ENCODE results near the gene BCL6. TPM values are rescaled to one million over a fixed set of nuclear protein-coding genes. Genes with fewer than 3 reads are reported as not detected.

BCL6 gene
- total and polyA plus RNA-seq, 2 donors (not counting 3 experiments of a cell fraction or from before 2014, with no cell fraction given): 6.9 to 12.1 TPM

DNA sequence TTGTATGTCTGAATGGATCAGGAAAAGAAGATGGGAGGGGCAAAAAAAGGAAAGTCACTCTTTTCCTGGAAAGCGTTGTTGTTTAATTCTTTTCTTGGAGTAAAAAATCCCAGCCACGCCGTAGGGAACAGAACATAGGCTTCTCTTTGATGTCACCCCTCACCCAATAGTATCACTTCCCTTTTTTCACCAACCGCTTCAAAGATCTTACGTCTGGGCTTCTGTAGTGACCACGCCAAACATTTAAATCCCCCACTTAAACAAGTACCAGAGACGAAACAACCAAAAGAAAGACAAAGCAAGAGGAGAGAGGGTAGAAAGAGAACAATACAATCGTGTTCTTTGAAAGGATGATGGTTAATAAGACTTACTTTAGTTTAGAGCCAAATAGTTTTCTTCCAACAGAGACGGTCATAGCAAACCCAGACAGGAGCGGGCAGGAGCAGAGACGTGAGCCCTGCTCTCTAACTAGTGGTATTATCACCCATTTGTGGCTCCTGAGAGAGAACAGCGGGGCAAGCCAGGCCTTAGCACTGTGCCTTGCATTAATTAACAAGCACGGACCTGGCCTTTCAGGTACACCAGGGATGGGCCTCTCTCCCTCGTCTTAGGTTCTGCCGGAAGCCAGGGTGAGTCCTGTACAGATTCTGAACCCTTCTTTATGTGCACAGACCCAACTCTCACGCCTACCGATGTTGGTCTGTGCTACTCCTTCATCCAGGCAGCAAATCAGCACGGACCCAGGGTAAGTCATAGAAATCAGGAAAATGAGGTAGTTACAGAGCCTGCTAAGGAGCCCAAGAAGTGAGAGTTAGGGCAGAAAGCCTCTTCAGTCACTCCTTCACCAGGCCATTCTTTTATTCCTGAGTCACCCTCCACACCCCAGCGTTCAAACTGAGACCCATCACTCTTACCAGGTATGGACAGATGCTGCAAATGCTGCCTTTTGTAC lies 28.2 kb upstream of the BCL6 start:
- ChIA-PET CTCF (no interaction called here), POLR2A (no interaction called here)
- no peak overlapping the region for H3K4me3 ChIP-seq (replicated peaks in 1 of 3; ENCODE audit: insufficient read depth in 1 of 3, low read depth in 1 of 3, low read length in 3 of 3)
- no peaks in the 10 kb centered on the region for H3K36me3 ChIP-seq (ENCODE audit: control insufficient read depth in 2 of 2, extremely low read depth in 1 of 2, insufficient read depth in 2 of 2, low read length in 2 of 2)
- H3K9ac ChIP-seq (replicated peaks; ENCODE audit: extremely low read depth, insufficient read depth, low read length): no peak overlapping the region
- BruUV-seq (replicated peaks): no TSS peak
- H3K27me3 ChIP-seq (ENCODE audit: control insufficient read depth in 2 of 2, insufficient read depth in 2 of 2, low read length in 2 of 2): no peaks in the 10 kb centered on the region
- FAIRE-seq: no peak
- no peak for TF ChIP-seq GATA2 (IDR thresholded peaks at IDR 0.05; ENCODE audit: insufficient read depth, insufficient read length, low read depth, low read length)
- TF ChIP-seq, protein P1, sequence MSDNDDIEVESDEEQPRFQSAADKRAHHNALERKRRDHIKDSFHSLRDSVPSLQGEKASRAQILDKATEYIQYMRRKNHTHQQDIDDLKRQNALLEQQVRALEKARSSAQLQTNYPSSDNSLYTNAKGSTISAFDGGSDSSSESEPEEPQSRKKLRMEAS (IDR thresholded peaks at IDR 0.05; ENCODE audit: insufficient read depth, insufficient read length): no peak
- no peak for TF ChIP-seq JUN (IDR thresholded peaks at IDR 0.05; ENCODE audit: borderline replicate concordance, insufficient read depth, insufficient read length, low read depth)
- intact Hi-C loops (cut with micrococcal nuclease) (no loop called here), dilution Hi-C loops (cut with MboI; ENCODE audit: extremely low pct_ligation_motif_present, low sequenced_read_pairs) (no loop called here)
- H3K79me2 ChIP-seq (ENCODE audit: control insufficient read depth, insufficient read depth, low read length): no peaks in the 10 kb centered on the region
- H3K27ac ChIP-seq (ENCODE audit: insufficient read depth, low read depth, low read length): no peak overlapping the region
- H4K20me1 ChIP-seq (replicated peaks; ENCODE audit: control insufficient read depth, extremely low read depth, insufficient read depth, low read length): no peaks in the 10 kb centered on the region
- H3K4me2 ChIP-seq (ENCODE audit: insufficient read depth, low read length): no peak overlapping the region
- H3K9me3 ChIP-seq (replicated peaks; ENCODE audit: control insufficient read depth, insufficient read depth, low read length): no peaks in the 10 kb centered on the region
- DNase-seq (ENCODE audit: low read depth, low spot score): no peak
- peaks cover 2% of the 10 kb centered on the region for H3K4me1 ChIP-seq (ENCODE audit: control insufficient read depth, extremely low read depth, insufficient read depth, low read length)
- H3K9me1 ChIP-seq (replicated peaks; ENCODE audit: control insufficient read depth, extremely low read depth, insufficient read depth, low read length): no peaks in the 10 kb centered on the region
- no peak overlapping the region for H2AFZ ChIP-seq (ENCODE audit: low read depth, low read length)

DNA sequence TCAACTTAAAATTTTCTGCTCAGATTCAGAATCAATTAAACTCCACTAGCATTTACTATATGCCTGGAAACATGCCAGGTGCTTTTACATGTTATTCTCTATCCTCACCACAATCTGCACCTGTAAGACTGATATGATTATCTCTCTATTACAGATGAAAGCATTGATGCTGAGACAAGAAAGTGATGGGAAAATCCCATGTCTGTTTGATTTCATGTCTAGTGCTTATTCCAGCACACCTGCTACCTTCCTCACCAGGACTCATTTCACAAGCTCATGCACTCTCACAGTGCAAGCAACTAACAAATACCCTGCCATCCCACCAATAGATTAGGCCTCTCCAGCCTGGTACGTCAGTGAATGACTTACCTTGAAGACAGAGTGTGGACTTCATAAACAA lies 25.0 kb upstream of the BCL6 start:
- Histone ChIP-seq H3K4me2 (ENCODE audit: insufficient read depth, low read length) (no peak overlapping the region), H3K4me3 (replicated peaks in 1 of 3; ENCODE audit: insufficient read depth in 1 of 3, low read depth in 1 of 3, low read length in 3 of 3) (no peak overlapping the region), H3K27me3 (ENCODE audit: control insufficient read depth in 2 of 2, insufficient read depth in 2 of 2, low read length in 2 of 2) (no peaks in the 10 kb centered on the region), H3K79me2 (ENCODE audit: control insufficient read depth, insufficient read depth, low read length) (no peaks in the 10 kb centered on the region), H3K27ac (ENCODE audit: insufficient read depth, low read depth, low read length) (no peak overlapping the region), H3K36me3 (ENCODE audit: control insufficient read depth in 2 of 2, extremely low read depth in 1 of 2, insufficient read depth in 2 of 2, low read length in 2 of 2) (no peaks in the 10 kb centered on the region), H3K4me1 (ENCODE audit: control insufficient read depth, extremely low read depth, insufficient read depth, low read length) (peaks cover 5% of the 10 kb centered on the region), H3K9me1 (replicated peaks; ENCODE audit: control insufficient read depth, extremely low read depth, insufficient read depth, low read length) (no peaks in the 10 kb centered on the region), H3K9me3 (replicated peaks; ENCODE audit: control insufficient read depth, insufficient read depth, low read length) (no peaks in the 10 kb centered on the region), H4K20me1 (replicated peaks; ENCODE audit: control insufficient read depth, extremely low read depth, insufficient read depth, low read length) (no peaks in the 10 kb centered on the region), H3K9ac (replicated peaks; ENCODE audit: extremely low read depth, insufficient read depth, low read length) (no peak overlapping the region), H2AFZ (ENCODE audit: low read depth, low read length) (no peak overlapping the region)
- TF ChIP-seq, protein P2, sequence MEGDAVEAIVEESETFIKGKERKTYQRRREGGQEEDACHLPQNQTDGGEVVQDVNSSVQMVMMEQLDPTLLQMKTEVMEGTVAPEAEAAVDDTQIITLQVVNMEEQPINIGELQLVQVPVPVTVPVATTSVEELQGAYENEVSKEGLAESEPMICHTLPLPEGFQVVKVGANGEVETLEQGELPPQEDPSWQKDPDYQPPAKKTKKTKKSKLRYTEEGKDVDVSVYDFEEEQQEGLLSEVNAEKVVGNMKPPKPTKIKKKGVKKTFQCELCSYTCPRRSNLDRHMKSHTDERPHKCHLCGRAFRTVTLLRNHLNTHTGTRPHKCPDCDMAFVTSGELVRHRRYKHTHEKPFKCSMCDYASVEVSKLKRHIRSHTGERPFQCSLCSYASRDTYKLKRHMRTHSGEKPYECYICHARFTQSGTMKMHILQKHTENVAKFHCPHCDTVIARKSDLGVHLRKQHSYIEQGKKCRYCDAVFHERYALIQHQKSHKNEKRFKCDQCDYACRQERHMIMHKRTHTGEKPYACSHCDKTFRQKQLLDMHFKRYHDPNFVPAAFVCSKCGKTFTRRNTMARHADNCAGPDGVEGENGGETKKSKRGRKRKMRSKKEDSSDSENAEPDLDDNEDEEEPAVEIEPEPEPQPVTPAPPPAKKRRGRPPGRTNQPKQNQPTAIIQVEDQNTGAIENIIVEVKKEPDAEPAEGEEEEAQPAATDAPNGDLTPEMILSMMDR (IDR thresholded peaks at IDR 0.05; ENCODE audit: extremely low read depth in 1 of 2, insufficient read depth in 1 of 2, low read depth in 1 of 2, low read length in 2 of 2): no peak
- TF ChIP-seq POLR2A (IDR thresholded peaks at IDR 0.05; ENCODE audit: low read depth, low read length): no peak
- no peak for TF ChIP-seq EZH2 (IDR thresholded peaks at IDR 0.05; ENCODE audit: borderline replicate concordance, low read depth, low read length, severe bottlenecking)
- no peak for TF ChIP-seq POLR2AphosphoS5 (IDR thresholded peaks at IDR 0.05; ENCODE audit: insufficient read depth, low read depth, low read length)
- TF ChIP-seq GATA2 (IDR thresholded peaks at IDR 0.05; ENCODE audit: insufficient read depth, insufficient read length, low read depth, low read length): no peak
- TF ChIP-seq MYC (IDR thresholded peaks at IDR 0.05; ENCODE audit: low read depth, low read length): no peak
- TF ChIP-seq, protein P1 (IDR thresholded peaks at IDR 0.05; ENCODE audit: insufficient read depth, insufficient read length): no peak
- TF ChIP-seq FOS (IDR thresholded peaks at IDR 0.05; ENCODE audit: borderline replicate concordance, insufficient read depth, low read length): no peak
- no peak for TF ChIP-seq JUN (IDR thresholded peaks at IDR 0.05; ENCODE audit: borderline replicate concordance, insufficient read depth, insufficient read length, low read depth)
- intact Hi-C loops (cut with micrococcal nuclease) (no loop called here), dilution Hi-C loops (cut with MboI; ENCODE audit: extremely low pct_ligation_motif_present, low sequenced_read_pairs) (no loop called here)
- ChIA-PET POLR2A (no interaction called here), CTCF (no interaction called here)
- DNase-seq (ENCODE audit: low read depth, low spot score) (no peak), FAIRE-seq (no peak)
- no TSS peak for BruUV-seq (replicated peaks)

Measured in endothelial cell of umbilical vein (primary cell).